ENCODE data around the gene DDR2.
"Not testable (repeated sequence)": the region's sequence is repeated elsewhere in the genome, so short reads cannot be mapped to it uniquely, and the experiment has no call there.

DNA sequence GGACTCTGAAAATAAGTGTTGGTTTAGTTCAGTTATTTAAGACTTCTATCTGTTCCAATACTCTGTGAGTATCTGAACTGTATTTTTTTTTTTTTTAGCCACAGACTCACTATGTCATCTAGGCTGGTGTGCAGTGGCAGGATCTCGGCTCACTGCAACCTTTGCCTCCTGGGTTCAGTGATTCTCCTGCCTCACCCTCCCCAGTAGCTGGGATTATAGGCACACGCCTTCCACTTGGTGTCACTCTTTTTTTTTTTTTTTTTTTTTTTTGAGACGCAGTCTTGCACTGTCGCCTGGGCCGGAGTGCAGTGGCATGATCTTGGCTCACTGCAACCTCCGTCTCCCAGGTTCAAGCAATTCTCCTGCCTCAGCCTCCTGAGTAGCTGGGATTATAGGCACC, 49.4 kb upstream of the DDR2 start:
- not testable (repeated sequence) for TF ChIP-seq EZH2 (IDR thresholded peaks at IDR 0.05); FOXP2 (optimal IDR thresholded peaks at IDR 0.05; ENCODE audit: control extremely low read depth, extremely low read length, insufficient read depth)
